ENCODE data around the gene PLEKHJ1.

The PLEKHJ1 gene

DNA sequence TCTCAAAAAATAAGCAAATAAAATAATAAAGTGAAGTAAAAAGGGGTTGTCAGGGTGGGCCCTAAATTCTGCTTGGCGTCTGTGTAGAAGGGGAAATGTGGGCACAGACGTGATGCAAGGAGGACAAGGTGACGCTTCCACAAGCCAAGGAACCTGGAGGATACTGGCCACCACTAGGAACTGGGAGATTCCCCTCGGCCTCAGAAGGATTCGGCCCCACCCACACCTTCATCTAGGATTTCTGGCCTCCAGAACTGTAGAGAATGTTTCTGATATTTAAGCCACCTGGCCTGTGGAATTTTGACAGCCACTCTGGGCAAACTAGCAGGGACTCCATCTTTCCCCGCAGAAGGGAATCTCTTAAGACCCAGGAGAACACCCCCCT is 1.1 kb downstream of the PLEKHJ1 start:
- DNase-seq (ENCODE audit: low read depth), result no peak

GRCh38 chr19:2233601-2234280 is 2.4 kb downstream of the PLEKHJ1 start:
- DNase-seq (ENCODE audit: low read depth), result no peak

DNA sequence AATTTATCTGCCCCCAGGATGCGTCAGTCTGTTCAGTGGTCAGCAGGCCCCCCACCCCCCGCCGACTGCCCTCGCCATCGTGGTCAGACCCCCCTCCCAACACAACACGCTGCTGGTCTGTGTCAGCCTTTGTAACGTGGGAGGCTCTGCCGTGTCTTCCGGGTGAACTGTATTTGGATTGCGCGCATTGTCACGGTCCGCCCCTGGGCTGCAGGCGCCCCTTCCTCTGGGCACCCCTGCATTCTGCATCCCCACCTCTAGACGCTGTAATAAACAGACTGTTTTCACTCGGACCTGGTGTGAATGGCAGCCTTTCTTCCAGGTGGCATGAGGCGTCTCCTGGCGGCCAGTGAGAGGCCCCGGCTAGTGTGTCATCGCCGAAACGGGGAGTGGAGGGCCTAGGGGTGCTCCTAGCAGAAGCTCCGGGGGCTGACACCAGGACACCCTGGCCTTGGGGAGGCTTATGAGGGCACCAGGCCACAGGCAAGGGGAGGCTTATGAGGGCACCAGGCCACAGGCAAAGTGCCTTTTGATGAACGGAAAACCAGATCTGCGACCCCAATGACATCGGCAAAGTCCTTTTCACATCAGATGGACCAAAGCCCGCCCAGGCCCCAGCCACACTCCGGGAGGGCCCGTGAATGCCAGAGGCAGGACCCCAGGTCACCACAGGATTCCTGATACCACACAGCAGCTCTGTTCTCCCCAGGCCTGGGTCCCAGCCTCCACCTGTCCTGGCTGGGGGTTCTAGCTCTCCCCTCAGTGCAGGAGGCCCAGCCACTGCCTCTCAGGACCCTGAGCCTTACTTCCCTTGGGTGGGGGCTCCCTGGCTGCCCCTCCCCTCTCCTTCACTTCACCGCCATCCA is 3.6 kb downstream of the PLEKHJ1 start:
- no peak for DNase-seq (ENCODE audit: low read depth)

- no peak for DNase-seq (ENCODE audit: low read depth)
These were observed 4.4 kb downstream of the PLEKHJ1 start for GRCh38 chr19:2231621-2232221.

GRCh38 chr19:2230807-2231533 is 5.2 kb downstream of the PLEKHJ1 start:
- DNase-seq (ENCODE audit: low read depth), result no peak

DNA sequence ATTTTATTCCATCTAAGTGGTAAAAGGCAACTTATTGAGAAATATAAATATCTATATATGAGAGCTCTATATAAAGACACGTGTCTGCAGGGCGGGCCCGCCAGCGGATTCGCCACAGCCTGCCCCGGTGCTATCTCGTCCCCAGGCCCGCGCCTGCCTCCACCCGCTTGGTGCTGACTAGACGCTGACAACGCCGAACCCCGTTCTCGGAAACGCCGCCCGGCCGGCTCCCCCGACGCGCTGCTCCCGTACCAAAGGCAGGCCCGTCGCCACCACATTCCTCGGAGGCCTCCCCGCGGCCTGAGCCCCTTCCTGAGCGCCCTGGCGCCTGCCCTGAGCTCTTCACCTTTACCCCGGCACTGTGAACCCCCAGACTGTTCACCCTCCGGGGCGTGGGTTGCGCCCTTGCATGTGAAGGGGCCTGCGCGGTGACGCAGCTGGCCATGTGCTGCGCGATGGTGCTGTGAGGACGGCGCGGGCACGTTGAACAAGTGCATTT is 6.0 kb downstream of the PLEKHJ1 start:
- DNase-seq (ENCODE audit: low read depth), result no peak

- no peak for DNase-seq (ENCODE audit: low read depth)
These were observed 6.8 kb downstream of the PLEKHJ1 start for GRCh38 chr19:2229103-2230032.

DNA sequence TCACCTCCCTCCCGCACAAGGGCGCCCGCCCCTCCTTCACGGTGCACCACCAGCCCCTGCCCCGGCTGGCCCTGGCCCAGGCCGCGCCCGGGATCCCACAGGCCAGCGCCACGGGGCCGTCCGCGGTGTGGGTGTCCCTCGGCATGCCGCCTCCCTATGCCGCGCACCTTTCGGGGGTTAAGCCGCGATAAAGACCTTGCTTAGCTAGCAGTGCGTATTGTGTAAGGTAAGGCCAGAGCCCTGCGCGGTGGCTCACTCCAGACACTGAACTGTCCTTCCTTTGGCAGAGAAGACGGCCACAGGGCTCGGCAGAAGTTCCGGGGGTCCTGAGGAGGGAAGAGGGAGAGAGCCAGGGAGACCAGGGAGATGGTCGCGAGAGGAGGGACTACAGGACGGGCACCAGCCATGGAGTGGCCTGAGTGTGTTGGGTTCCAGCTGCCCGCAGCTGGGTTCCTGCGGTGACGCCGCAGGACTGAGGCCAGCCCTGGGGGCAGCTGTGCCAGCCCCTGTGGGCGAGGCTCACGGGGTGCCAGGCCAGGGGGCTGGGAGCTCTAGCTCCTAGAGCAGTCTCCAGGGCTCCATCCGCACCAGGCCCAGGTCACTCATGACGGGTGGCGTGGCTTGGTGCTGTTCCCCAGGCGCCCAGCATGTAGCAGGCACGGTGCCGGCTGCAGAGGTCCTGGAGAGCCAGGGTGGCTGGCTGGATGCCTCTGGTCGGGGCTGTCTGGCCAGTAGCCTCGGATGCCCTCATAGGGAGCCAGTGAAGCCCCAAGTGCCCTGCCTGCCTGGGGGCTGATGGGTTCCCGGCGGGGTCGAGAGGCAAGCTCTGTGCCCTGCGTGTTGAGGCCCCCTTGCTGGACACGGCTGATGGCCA is 7.7 kb downstream of the PLEKHJ1 start:
- no peak for DNase-seq (ENCODE audit: low read depth)

GRCh38 chr19:2227415-2228156 is 8.5 kb downstream of the PLEKHJ1 start:
- DNase-seq (ENCODE audit: low read depth), result no peak

- no peak for DNase-seq (ENCODE audit: low read depth)
These were observed 9.2 kb downstream of the PLEKHJ1 start for GRCh38 chr19:2226840-2227360.

DNA sequence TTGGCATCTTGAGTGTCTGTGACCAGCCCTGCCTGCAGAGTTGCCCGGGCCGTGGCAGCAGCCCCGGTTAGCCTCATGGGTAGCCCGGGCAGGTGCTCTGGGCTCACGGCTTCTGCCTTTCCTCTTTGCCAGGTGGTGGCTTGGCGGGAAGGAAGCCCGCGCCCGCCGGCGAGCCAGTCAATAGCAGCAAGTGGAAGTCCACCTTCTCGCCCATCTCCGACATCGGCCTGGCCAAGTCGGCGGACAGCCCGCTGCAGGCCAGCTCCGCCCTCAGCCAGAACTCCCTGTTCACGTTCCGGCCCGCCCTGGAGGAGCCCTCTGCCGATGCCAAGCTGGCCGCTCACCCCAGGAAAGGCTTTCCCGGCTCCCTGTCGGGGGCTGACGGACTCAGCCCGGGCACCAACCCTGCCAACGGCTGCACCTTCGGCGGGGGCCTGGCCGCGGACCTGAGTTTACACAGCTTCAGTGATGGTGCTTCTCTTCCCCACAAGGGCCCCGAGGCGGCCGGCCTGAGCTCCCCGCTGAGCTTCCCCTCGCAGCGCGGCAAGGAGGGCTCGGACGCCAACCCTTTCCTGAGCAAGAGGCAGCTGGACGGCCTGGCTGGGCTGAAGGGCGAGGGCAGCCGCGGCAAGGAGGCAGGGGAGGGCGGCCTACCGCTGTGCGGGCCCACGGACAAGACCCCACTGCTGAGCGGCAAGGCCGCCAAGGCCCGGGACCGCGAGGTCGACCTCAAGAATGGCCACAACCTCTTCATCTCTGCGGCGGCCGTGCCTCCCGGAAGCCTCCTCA is 9.9 kb downstream of the PLEKHJ1 start:
- DNase-seq (ENCODE audit: low read depth), result no peak

DNA sequence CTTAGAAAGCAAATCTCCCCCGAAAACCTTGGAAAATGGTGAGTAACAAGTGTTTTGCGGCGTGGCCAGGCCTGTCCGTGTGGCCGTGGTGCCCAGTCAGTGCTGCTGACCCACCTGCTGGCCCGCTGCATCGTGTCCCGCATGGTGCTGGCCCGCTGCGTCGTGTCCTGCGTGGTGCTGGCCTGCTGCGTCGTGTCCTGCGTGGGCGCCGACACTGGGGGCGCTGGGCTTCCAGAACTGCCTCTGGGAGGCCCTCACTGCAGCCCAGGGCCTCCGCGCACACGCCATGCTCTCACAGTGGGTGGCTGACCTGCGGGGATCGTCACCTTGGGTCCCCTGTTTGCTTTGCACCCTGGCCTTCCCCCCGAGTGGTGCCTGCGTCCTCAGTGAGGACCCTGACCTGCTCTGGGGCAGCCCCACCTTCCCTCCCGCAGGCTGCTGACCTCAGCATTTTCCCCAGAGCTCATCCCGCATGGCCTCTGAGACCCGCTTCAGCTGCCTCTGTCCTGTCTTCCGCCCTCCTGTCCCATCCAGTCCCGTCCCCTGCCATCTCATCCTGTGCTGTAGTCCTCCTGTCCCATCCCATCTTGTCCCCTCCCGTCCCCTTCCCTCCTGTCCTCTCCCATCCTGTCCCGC is 10.6 kb downstream of the PLEKHJ1 start:
- DNase-seq (ENCODE audit: low read depth), result no peak

- DNase-seq (ENCODE audit: low read depth), result no peak
These were observed 11.3 kb downstream of the PLEKHJ1 start for GRCh38 chr19:2224754-2225349.

DNA sequence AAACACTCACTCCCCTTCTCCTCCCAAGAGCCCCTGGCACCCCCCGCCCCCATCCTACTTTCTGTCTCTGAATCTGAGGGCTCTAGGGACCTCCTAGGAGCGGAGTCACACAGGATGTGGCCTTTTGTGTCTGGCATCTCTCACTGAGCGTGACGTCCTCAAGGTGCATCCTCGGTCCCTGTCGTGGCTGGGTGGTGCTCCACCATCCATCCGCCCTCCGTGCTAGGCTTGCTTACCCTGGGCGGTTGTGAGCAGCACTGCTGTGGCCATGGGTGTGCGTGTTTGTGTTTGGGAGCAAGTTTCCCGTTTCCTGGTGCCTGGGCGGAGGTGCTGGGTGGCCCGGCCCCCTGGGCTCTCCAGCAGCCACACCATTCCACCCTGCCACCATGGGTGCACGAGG is 12.2 kb downstream of the PLEKHJ1 start:
- DNase-seq (ENCODE audit: low read depth), result no peak

DNA sequence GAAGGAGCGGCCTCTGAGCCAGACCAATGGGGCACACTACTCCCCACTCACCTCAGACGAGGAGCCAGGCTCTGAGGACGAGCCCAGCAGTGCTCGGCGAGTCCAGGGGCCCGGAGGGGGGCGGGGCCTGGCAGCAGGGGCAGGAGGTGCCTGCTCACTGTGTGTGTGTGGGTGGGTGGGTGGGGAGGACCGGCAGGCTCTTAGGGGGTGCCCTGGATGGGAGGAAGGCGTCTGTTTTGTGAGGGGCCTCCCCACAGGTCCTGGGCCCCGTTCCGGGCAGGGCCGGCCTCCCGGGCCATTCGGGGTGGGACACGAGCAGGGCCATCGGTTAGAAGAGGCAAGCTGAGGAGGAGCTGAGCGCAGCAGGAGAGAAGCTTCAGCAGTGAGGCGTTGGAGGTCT is 12.7 kb downstream of the PLEKHJ1 start:
- DNase-seq (ENCODE audit: low read depth), result no peak

DNA sequence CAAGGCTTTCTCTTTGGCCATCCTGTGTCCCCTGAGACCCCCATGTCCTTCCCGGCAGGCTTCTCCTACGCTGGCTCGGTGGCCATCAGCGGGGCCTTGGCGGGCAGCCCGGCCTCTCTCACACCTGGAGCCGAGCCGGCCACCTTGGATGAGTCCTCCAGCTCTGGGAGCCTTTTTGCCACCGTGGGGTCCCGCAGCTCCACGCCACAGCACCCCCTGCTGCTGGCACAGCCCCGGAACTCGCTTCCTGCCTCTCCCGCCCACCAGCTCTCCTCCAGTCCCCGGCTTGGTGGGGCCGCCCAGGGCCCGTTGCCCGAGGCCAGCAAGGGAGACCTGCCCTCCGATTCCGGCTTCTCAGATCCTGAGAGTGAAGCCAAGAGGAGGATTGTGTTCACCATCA is 14.2 kb downstream of the PLEKHJ1 start:
- DNase-seq (ENCODE audit: low read depth), result no peak

GRCh38 chr19:2221250-2221831 is 14.8 kb downstream of the PLEKHJ1 start:
- no peak for DNase-seq (ENCODE audit: low read depth)
